GM10266 (cell line): Measurements from ENCODE around the gene ZNF764.
A peak's percentile ranks its signal among the peaks of the same experiment; 100 is the strongest.

ENCODE experiments used
- DNase-seq: peaks from one replicate; pipeline ENCODE4 v3.0.0; 2012; ENCODE audit errors: extremely low spot score
- CTCF ChIP-seq: IDR thresholded peaks from 2 replicates; pipeline ENCODE4 v1.5.1; 2012; ENCODE audit warnings: mild to moderate bottlenecking, low read depth; ENCODE audit not compliant: control insufficient read depth, insufficient read depth; ENCODE audit errors: missing control alignments

Gene ZNF764

DNA sequence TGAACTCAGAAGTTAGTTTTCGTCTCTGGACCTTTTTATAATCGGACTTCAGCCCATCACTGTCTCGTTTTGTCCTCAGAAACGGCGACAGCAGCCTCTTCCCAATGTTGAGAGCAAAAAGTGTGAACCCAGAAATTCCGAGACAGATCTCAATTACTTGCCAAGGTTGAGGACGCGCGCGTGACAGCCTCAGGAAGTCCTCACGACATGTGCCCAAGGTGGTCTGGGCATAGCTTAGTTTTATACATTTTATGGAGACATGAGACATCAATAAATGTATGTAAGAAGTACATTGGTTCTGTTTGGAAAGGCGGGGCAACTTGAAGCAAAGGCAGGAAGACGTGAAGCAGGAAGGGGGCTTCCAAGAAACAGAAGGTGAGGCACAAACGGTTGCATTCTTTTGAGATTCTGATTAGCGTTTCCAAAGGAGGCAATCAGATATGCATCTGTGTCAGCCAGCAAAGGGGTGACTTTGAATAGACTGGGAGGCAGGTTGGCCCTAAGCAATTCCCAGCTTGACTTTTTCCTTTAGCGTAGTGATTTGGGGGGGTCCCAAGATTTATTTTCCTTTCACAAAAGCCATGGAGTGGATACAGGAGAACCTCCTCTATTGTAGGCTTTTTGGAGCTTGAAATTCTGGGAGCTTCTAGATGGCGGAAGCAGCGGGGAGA, 22.9 kb downstream of the ZNF764 start:
- no peak for DNase-seq
- no peak for TF ChIP-seq CTCF

- DNase-seq: peak; percentile 93
- TF ChIP-seq CTCF: no peak
Observed at GRCh38 chr16:30534368-30535105, 23.6 kb downstream of the ZNF764 start, which contains the start of gene ZNF747. ZNF747 (minus strand) TSS chr16:30534858; CDS start chr16:30534679, 179 bp downstream.

DNA sequence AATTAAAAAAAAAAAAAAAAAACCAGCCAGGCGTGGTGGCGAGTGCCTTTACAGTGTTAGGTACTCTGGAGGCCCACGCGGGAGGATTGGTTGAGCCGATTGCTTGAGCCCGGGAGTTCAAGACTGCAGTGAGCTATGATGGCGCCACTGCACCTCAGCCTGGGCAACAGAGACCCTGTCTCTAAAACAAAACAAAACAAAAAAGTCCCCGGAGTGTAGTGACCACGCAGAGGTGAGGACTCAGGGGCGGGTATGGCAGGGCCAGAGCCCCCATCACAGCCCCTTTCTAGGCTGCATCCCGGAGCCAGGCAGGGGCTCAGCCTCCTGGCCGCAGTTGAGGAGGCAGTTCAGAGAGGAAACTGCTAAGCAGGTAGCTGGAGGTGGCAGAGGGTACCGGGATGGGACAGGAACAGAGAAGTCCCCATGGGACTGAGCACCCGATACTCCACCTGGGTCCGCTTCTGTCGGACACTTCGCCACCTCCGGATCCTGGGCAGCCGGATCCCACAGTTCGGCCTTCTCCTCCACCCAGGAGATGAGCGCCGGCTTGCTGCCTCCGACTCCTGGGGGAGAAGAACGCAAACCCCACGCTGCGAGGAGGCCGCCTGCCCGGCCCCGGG, 24.3 kb downstream of the ZNF764 start:
- no peak for DNase-seq

DNA sequence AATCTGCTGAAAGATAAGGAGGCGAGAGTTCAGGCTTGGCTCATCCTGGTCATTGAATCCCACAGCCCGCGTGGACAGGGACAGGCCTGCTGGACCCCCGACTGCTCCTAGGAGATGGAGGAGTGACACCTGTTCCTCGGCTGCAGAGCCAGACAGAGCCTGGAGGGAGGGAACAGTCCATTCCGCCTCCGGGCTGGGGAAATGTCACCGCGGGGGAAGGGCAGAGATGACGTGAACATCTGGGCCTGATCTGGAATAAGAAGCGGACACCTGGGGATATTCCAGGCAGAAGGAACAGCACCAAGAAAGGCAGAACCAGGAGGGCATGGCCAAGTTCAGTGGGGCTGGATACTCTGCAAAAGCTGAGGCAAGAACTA, 25.0 kb downstream of the ZNF764 start:
- TF ChIP-seq CTCF: no peak
- no peak for DNase-seq

More for the DNA sequence above, 24.3 kb downstream of the ZNF764 start:
- no peak for TF ChIP-seq CTCF

GRCh38 chr16:30532285-30533145, 25.7 kb downstream of the ZNF764 start:
- DNase-seq: no peak
- no peak for TF ChIP-seq CTCF

- DNase-seq: no peak
- no peak for TF ChIP-seq CTCF
Observed at GRCh38 chr16:30530163-30531037, 27.8 kb downstream of the ZNF764 start.
